Fibroblast of the aortic adventitia (primary cell): ENCODE data around the gene TIAM1. TPM values are rescaled to one million over a fixed set of nuclear protein-coding genes. Genes with fewer than 3 reads are reported as not detected.
A peak's percentile ranks its signal among the peaks of the same experiment; 100 is the strongest.

ENCODE experiments used
- DNase-seq: peaks from one replicate; pipeline ENCODE4 v3.0.0-alpha.2; 2010; ENCODE audit warnings: low read depth
- H3K4me3 ChIP-seq: 2 replicates; pipeline ENCODE4 v1.5.1; 2011; ENCODE audit warnings: low read depth, mild to moderate bottlenecking, control low read depth, low read length, moderate library complexity
- total RNA-seq: library from RNA; depleted of rRNA; stranded (reverse); fragments of >200 nt; gene quantifications from 2 replicates; pipeline ENCODE4 v1.2.3, GENCODE V29; 2012; ENCODE audit warnings: low replicate concordance
- TF ChIP-seq, protein P1 (sequence below): IDR thresholded peaks from 2 replicates; pipeline ENCODE4 v1.5.1; 2011; ENCODE audit warnings: mild to moderate bottlenecking, low read length, control low read depth, inconsistent platforms; ENCODE audit not compliant: insufficient read depth

Gene TIAM1
- total RNA-seq, 1 donor, result 15.1 TPM

GRCh38 chr21:31367801-31368200 lies 23.7 kb upstream of the TIAM1 start:
- DNase-seq, result no peak
- H3K4me3 ChIP-seq, result no peak overlapping the region
- TF ChIP-seq, protein P1, sequence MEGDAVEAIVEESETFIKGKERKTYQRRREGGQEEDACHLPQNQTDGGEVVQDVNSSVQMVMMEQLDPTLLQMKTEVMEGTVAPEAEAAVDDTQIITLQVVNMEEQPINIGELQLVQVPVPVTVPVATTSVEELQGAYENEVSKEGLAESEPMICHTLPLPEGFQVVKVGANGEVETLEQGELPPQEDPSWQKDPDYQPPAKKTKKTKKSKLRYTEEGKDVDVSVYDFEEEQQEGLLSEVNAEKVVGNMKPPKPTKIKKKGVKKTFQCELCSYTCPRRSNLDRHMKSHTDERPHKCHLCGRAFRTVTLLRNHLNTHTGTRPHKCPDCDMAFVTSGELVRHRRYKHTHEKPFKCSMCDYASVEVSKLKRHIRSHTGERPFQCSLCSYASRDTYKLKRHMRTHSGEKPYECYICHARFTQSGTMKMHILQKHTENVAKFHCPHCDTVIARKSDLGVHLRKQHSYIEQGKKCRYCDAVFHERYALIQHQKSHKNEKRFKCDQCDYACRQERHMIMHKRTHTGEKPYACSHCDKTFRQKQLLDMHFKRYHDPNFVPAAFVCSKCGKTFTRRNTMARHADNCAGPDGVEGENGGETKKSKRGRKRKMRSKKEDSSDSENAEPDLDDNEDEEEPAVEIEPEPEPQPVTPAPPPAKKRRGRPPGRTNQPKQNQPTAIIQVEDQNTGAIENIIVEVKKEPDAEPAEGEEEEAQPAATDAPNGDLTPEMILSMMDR, result no peak

DNA sequence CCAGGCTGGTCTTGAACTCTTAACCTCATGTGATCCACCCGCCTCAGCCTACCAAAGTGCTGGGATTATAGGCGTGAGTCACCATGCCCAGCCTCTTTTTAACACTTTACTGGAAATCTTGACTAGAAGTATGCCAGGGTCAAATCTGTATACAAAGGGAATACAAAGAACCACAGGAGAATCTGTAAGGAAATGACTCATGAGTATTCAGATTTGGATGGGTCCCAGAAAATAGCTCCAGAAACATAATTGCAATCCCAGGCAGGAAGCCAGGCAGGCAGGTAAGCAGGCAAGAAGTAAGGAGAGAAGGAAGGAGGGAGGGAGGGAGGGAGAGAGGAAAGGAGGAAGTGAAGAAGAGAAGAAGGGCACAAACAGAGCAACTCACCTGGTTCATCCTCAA lies 22.8 kb upstream of the TIAM1 start:
- TF ChIP-seq, protein P1, result no peak
- DNase-seq, result peak; percentile 83
- H3K4me3 ChIP-seq, result no peak overlapping the region

GRCh38 chr21:31364253-31364945 lies 20.3 kb upstream of the TIAM1 start:
- TF ChIP-seq, protein P1, result no peak
- no peak overlapping the region for H3K4me3 ChIP-seq
- DNase-seq, result no peak

DNA sequence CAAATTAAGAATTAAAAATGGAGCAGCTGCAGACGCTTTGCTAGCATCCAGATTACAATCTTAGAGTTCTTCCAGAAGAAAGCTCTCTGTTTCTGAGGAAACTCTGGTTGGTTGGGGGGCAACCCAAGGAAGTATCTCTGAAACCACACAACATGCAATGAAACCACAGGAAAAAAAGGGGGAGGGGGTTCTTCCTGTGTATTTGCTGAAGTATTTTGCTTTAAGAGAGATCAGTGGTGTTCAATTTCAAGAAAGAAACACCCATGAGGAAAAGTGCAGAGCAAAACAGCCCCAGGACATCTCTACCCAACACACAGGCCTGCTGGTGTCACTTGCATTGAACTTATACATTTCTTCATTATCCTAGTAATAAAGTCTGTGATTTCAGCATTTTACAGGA lies 19.7 kb upstream of the TIAM1 start:
- TF ChIP-seq, protein P1, result no peak
- no peak overlapping the region for H3K4me3 ChIP-seq
- no peak for DNase-seq

- DNase-seq, result no peak
- TF ChIP-seq, protein P1, result no peak
- no peak overlapping the region for H3K4me3 ChIP-seq
Measured at GRCh38 chr21:31360717-31361116, 16.7 kb upstream of the TIAM1 start.

DNA sequence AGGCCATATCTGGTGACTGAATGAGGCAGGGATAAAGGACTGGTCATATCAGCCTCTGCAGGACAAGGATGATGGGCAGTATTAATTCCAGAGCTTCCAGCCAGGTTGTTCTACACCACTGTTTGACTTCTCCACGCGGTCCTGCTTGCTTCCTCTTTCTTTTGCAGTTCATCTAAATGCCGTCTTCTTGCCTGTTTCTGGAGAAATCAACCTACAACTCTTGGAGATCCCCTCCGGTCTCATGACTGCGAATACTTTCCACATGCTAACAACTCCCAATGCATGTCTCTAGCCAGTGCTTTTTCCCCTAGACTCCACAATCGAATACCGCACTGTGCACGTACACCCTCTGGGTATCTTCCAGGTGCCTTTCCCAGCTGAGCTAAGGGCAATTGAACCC lies 14.1 kb upstream of the TIAM1 start:
- no peak for DNase-seq
- TF ChIP-seq, protein P1, result no peak
- no peak overlapping the region for H3K4me3 ChIP-seq

DNA sequence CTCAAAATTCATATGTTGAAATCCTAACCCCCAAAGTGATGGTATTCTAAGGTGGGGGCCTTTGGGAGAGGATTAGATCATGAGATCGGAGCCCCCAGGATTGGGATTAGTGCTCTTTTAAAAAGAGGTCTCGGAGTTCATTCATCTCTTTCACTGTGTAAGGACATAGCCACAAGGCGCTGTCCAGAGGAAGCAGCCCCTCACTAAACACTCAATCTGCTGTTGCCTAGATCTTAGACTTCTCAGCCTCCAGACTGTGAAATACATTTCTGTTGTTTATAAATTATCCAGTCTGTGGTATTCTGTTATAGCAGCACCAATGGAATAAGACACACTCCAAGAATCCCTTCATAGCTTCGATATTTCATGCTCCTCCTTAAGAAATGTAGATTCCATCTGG lies 12.4 kb upstream of the TIAM1 start:
- no peak for DNase-seq
- TF ChIP-seq, protein P1, result no peak
- no peak overlapping the region for H3K4me3 ChIP-seq
